Stomach (tissue), 9 donors: Measurements from ENCODE around the gene IGFBP4. TPM values are rescaled to one million over a fixed set of nuclear protein-coding genes. Genes with fewer than 3 reads are reported as not detected.

ENCODE experiments used
- DNase-seq, 2 donors: peaks; one replicate each; pipeline versions ENCODE4 v3.0.0 to v3.0.0-alpha.2; 2013 to 2019
- H3K27ac ChIP-seq, 5 donors: fragments of 200-600 bp in 4 of 5; sonication (generic) in 4 of 5; one replicate each; pipeline ENCODE4 v1.5.1; 2013 to 2019; ENCODE audit warnings: mild to moderate bottlenecking in 1 of 5, moderate library complexity in 1 of 5
- H3K27me3 ChIP-seq, 3 donors: fragments of 200-600 bp; sonication (generic); one replicate each; pipeline ENCODE4 v1.5.1; 2017 to 2019; ENCODE audit warnings: mixed run types in 1 of 3
- H3K36me3 ChIP-seq, 4 donors: fragments of 200-600 bp; sonication (generic); 1 replicate in 3 of 4; 2 replicates in 1 of 4; pipeline ENCODE4 v1.5.1; 2016 to 2019
- H3K4me1 ChIP-seq, 4 donors: fragments of 200-600 bp; sonication (generic); one replicate each; pipeline ENCODE4 v1.5.1; 2016 to 2019
- H3K4me3 ChIP-seq, 4 donors: fragments of 200-600 bp; sonication (generic) in 3 of 4; one replicate each; pipeline ENCODE4 v1.5.1; 2016 to 2019; ENCODE audit warnings: mild to moderate bottlenecking in 1 of 4
- H3K9me3 ChIP-seq, 4 donors: fragments of 200-600 bp; sonication (generic); one replicate each; pipeline ENCODE4 v1.5.1; 2016 to 2019
- CTCF ChIP-seq, 7 experiments: fragments of 450-650 bp in 4 of 7; fragments of 200-600 bp in 3 of 7; sonication (generic) in 3 of 7; IDR thresholded peaks; one replicate each; pipeline ENCODE4 v1.5.1; 2016 to 2019; ENCODE audit warnings: antibody characterized with exemption in 7 of 7, control low read depth in 2 of 7, mild to moderate bottlenecking in 1 of 7
- EP300 ChIP-seq: sonication (generic); formaldehyde crosslinking; IDR thresholded peaks from one replicate; pipeline ENCODE4 v1.6.1; 2017; ENCODE audit warnings: antibody characterized with exemption
- POLR2A ChIP-seq, 4 donors: fragments of 450-650 bp; IDR thresholded peaks; one replicate each; pipeline ENCODE4 v1.6.1; 2016; ENCODE audit warnings: antibody characterized with exemption in 4 of 4, control low read depth in 2 of 4, mild to moderate bottlenecking in 1 of 4, moderate library complexity in 1 of 4
- POLR2AphosphoS5 ChIP-seq, 3 donors: sonication (generic); formaldehyde crosslinking; IDR thresholded peaks; one replicate each; pipeline ENCODE4 v1.6.1; 2016; ENCODE audit warnings: antibody characterized with exemption in 3 of 3
- WGBS, 5 donors: extraction: QIAGEN DNeasy Blood & Tissue Kit in 3 of 5; methylation state at CpG; one replicate each; pipeline versions ENCODE4 v1.1.5 to v1.1.7; 2013 to 2018; 5-methylcytosine and 5-hydroxymethylcytosine counted together
- intact Hi-C: fragments of 100-400 bp; cut with DNase I; formaldehyde crosslinking; loops from one replicate; pipeline ENCODE4 v1.15.1; 2023; ENCODE audit warnings: low total_unique reads
- polyA plus RNA-seq, 3 donors: library from polyadenylated mRNA; stranded (reverse); fragments of 200-250 nt; gene quantifications; one replicate each; pipeline ENCODE4 v1.2.3, GENCODE V29; 2013
- total RNA-seq, 5 donors: library from RNA; depleted of rRNA; stranded (reverse); fragments of >200 nt; gene quantifications; one replicate each; pipeline versions ENCODE4 v1.1.0 to v1.2.3, GENCODE V29; 2014 to 2016
- donor health status: healthy with polysubstance abuse.
- donor health status: Bipolar disorder and iron deficiency.
- donor health status: healthy.

The IGFBP4 gene
- total and polyA plus RNA-seq, 8 donors: 71.2 to 658 (median 157) TPM

- 86 to 96% (median 93%) methylated on average over 13 of the region's 13 CpGs for WGBS, 5 donors
- TF ChIP-seq EP300 (no peak), CTCF (IDR thresholded peaks at IDR 0.05) (no peak), POLR2AphosphoS5 (IDR thresholded peaks at IDR 0.05) (no peak), POLR2A (IDR thresholded peaks at IDR 0.05) (no peak)
- intact Hi-C loops: no loop called here
- H3K36me3 ChIP-seq: no peaks in the 10 kb centered on the region
- no peaks in the 10 kb centered on the region for H3K27me3 ChIP-seq
- peaks cover 3 to 42% (median 27%) of the 10 kb centered on the region in 4 donors for H3K4me1 ChIP-seq
- no peak for DNase-seq
- H3K4me3 ChIP-seq: no peak overlapping the region
- H3K27ac ChIP-seq: no peak overlapping the region
- H3K9me3 ChIP-seq: no peaks in the 10 kb centered on the region
These were observed 35.2 kb downstream of the IGFBP4 start for GRCh38 chr17:40478486-40478885.

GRCh38 chr17:40479754-40480480 is 36.7 kb downstream of the IGFBP4 start:
- no peak overlapping the region for H3K27ac ChIP-seq
- H3K36me3 ChIP-seq: no peaks in the 10 kb centered on the region
- no peak overlapping the region for H3K4me3 ChIP-seq
- H3K4me1 ChIP-seq: peaks cover 0 to 28% (median 21%) of the 10 kb centered on the region in 4 donors
- DNase-seq: no peak
- H3K27me3 ChIP-seq: no peaks in the 10 kb centered on the region
- WGBS, 5 donors: 71 to 86% (median 75%) methylated on average over 5 to 9 of the region's 9 CpGs
- no peak for TF ChIP-seq POLR2AphosphoS5 (IDR thresholded peaks at IDR 0.05)
- TF ChIP-seq CTCF (IDR thresholded peaks at IDR 0.05): no peak
- H3K9me3 ChIP-seq: no peaks in the 10 kb centered on the region
- intact Hi-C loops: no loop called here

GRCh38 chr17:40480501-40481003 is 37.3 kb downstream of the IGFBP4 start:
- Histone ChIP-seq H3K27me3 (no peaks in the 10 kb centered on the region), H3K4me3 (no peak overlapping the region), H3K4me1 (peaks cover 0 to 25% (median 15%) of the 10 kb centered on the region in 4 donors), H3K27ac (no peak overlapping the region), H3K36me3 (no peaks in the 10 kb centered on the region), H3K9me3 (no peaks in the 10 kb centered on the region)
- intact Hi-C loops: no loop called here
- 28 to 48% (median 46%) methylated on average over 12 of the region's 12 CpGs for WGBS, 5 donors
- TF ChIP-seq CTCF (IDR thresholded peaks at IDR 0.05) (no peak), POLR2AphosphoS5 (IDR thresholded peaks at IDR 0.05) (peak in 1 of 3 donors; percentile 11)
- DNase-seq: peak; percentile 30 to 81

GRCh38 chr17:40481106-40481505 is 37.9 kb downstream of the IGFBP4 start:
- H3K36me3 ChIP-seq: no peaks in the 10 kb centered on the region
- H3K27me3 ChIP-seq: no peaks in the 10 kb centered on the region
- H3K9me3 ChIP-seq: no peaks in the 10 kb centered on the region
- 80 to 89% (median 87%) methylated on average over 7 of the region's 7 CpGs for WGBS, 5 donors
- no peak overlapping the region for H3K27ac ChIP-seq
- H3K4me1 ChIP-seq: peaks cover 0 to 24% (median 10%) of the 10 kb centered on the region in 4 donors
- no peak overlapping the region for H3K4me3 ChIP-seq
- TF ChIP-seq CTCF (IDR thresholded peaks at IDR 0.05) (no peak), POLR2AphosphoS5 (IDR thresholded peaks at IDR 0.05) (no peak), EP300 (no peak), POLR2A (IDR thresholded peaks at IDR 0.05) (no peak)
- intact Hi-C loops: no loop called here
- DNase-seq: no peak
